Sigmoid colon (tissue), 7 donors: ENCODE results near the gene NLGN1. TPM values are rescaled to one million over a fixed set of nuclear protein-coding genes. Genes with fewer than 3 reads are reported as not detected.
"Not testable (repeated sequence)": the region's sequence is repeated elsewhere in the genome, so short reads cannot be mapped to it uniquely, and the experiment has no call there.

ENCODE experiments used
- DNase-seq: peaks from one replicate; pipeline ENCODE4 v3.0.0-alpha.2; 2019
- H3K27ac ChIP-seq, 4 donors: fragments of 200-600 bp; sonication (generic); one replicate each; pipeline ENCODE4 v1.5.1; 2016 to 2019; ENCODE audit warnings: mild to moderate bottlenecking in 1 of 4
- H3K27me3 ChIP-seq, 3 donors: fragments of 200-600 bp; sonication (generic); one replicate each; pipeline ENCODE4 v1.5.1; 2019; ENCODE audit warnings: mild to moderate bottlenecking in 1 of 3
- H3K36me3 ChIP-seq, 4 donors: fragments of 200-600 bp; sonication (generic); one replicate each; pipeline ENCODE4 v1.5.1; 2016 to 2019
- H3K4me1 ChIP-seq, 4 donors: fragments of 200-600 bp; sonication (generic); one replicate each; pipeline ENCODE4 v1.5.1; 2017 to 2019
- H3K4me3 ChIP-seq, 4 donors: fragments of 200-600 bp; sonication (generic); one replicate each; pipeline ENCODE4 v1.5.1; 2017 to 2019; ENCODE audit warnings: mild to moderate bottlenecking in 2 of 4, moderate library complexity in 1 of 4
- H3K9me3 ChIP-seq, 4 donors: fragments of 200-600 bp in 3 of 4; sonication (generic) in 3 of 4; one replicate each; pipeline versions ENCODE4 v1.5.1 to v1.6.1; 2013 to 2019
- CTCF ChIP-seq, 4 experiments: fragments of 450-650 bp in 3 of 4; fragments of 200-600 bp in 1 of 4; IDR thresholded peaks; one replicate each; pipeline ENCODE4 v1.5.1; 2016 to 2019; ENCODE audit warnings: antibody characterized with exemption in 4 of 4, mild to moderate bottlenecking in 3 of 4, moderate library complexity in 2 of 4
- EP300 ChIP-seq, 4 donors: sonication (generic); formaldehyde crosslinking; IDR thresholded peaks; one replicate each; pipeline ENCODE4 v1.6.1; 2017; ENCODE audit warnings: antibody characterized with exemption in 4 of 4
- POLR2A ChIP-seq, 2 donors: fragments of 450-650 bp; IDR thresholded peaks; one replicate each; pipeline ENCODE4 v1.6.1; 2016; ENCODE audit warnings: antibody characterized with exemption in 2 of 2, mild to moderate bottlenecking in 2 of 2, moderate library complexity in 2 of 2
- POLR2AphosphoS5 ChIP-seq, 4 donors: sonication (generic); formaldehyde crosslinking; IDR thresholded peaks; one replicate each; pipeline ENCODE4 v1.6.1; 2017; ENCODE audit warnings: antibody characterized with exemption in 4 of 4
- WGBS, 2 donors: extraction: QIAGEN DNeasy Blood & Tissue Kit; methylation state at CpG; one replicate each; pipeline ENCODE4 v1.1.7; 2013; 5-methylcytosine and 5-hydroxymethylcytosine counted together
- intact Hi-C: fragments of 100-400 bp; cut with DNase I; formaldehyde crosslinking; loops from one replicate; pipeline ENCODE4 v1.15.1; 2023
- polyA plus RNA-seq, 3 donors: library from polyadenylated mRNA; stranded (reverse); fragments of 200-250 nt; gene quantifications; one replicate each; pipeline ENCODE4 v1.2.3, GENCODE V29; 2013
- total RNA-seq, 4 donors: library from RNA; depleted of rRNA; stranded (reverse); fragments of >200 nt; gene quantifications; one replicate each; pipeline ENCODE4 v1.1.0, GENCODE V29; 2016
- donor health status: healthy with polysubstance abuse.
- donor health status: Bipolar disorder and iron deficiency.
- donor health status: healthy.

NLGN1 gene
- total and polyA plus RNA-seq, 7 donors = under 0.01 to 33.5 (median 28.3) TPM; not detected in 1

- DNase-seq = no peak
- no peaks in the 10 kb centered on the region for H3K4me1 ChIP-seq
- H3K27me3 ChIP-seq = no peaks in the 10 kb centered on the region
- intact Hi-C loops = no loop called here
- peaks cover 0 to 4% (median 0%) of the 10 kb centered on the region in 4 donors for H3K9me3 ChIP-seq
- no peaks in the 10 kb centered on the region for H3K36me3 ChIP-seq
- no peak overlapping the region for H3K4me3 ChIP-seq
- no peak overlapping the region for H3K27ac ChIP-seq
- TF ChIP-seq CTCF (IDR thresholded peaks at IDR 0.05) (no peak), POLR2AphosphoS5 (IDR thresholded peaks at IDR 0.05) (no peak), POLR2A (IDR thresholded peaks at IDR 0.05) (no peak), EP300 (IDR thresholded peaks at IDR 0.05) (no peak)
- 71 to 81% methylated on average over 1 of the region's 1 CpG for WGBS, 2 donors
These were observed 134.1 kb downstream of the NLGN1 start for GRCh38 chr3:173531602-173532001.

GRCh38 chr3:173538410-173538809 lies 140.9 kb downstream of the NLGN1 start:
- no peaks in the 10 kb centered on the region for H3K27me3 ChIP-seq
- 94 to 96% methylated on average over 5 of the region's 5 CpGs for WGBS, 2 donors
- no peak for TF ChIP-seq CTCF (IDR thresholded peaks at IDR 0.05)
- no peak for TF ChIP-seq POLR2AphosphoS5 (IDR thresholded peaks at IDR 0.05)
- TF ChIP-seq POLR2A (IDR thresholded peaks at IDR 0.05) = no peak
- no peak for TF ChIP-seq EP300 (IDR thresholded peaks at IDR 0.05)
- no peak overlapping the region for H3K27ac ChIP-seq
- H3K9me3 ChIP-seq = no peaks in the 10 kb centered on the region
- H3K4me3 ChIP-seq = no peak overlapping the region
- intact Hi-C loops = no loop called here
- DNase-seq = no peak
- H3K36me3 ChIP-seq = no peaks in the 10 kb centered on the region
- H3K4me1 ChIP-seq = no peaks in the 10 kb centered on the region

- not testable (repeated sequence) for H3K36me3 ChIP-seq, H3K9me3 ChIP-seq, H3K27ac ChIP-seq, H3K27me3 ChIP-seq, DNase-seq, H3K4me1 ChIP-seq, H3K4me3 ChIP-seq
- 89 to 90% methylated on average over 2 of the region's 2 CpGs for WGBS, 2 donors
- intact Hi-C loops = loop anchor here (5.0 kb wide), 1 partner anchor 133 kb away; no protein-coding TSS in a partner anchor
These were observed 148.0 kb downstream of the NLGN1 start for GRCh38 chr3:173545590-173545989.

- no peak overlapping the region for H3K27ac ChIP-seq
- WGBS, 2 donors = 87 to 94% methylated on average over 6 of the region's 6 CpGs
- no peak for DNase-seq
- intact Hi-C loops = loop anchor here (5.0 kb wide), 1 partner anchor 135 kb away; no protein-coding TSS in a partner anchor
- H3K36me3 ChIP-seq = no peaks in the 10 kb centered on the region
- TF ChIP-seq POLR2AphosphoS5 (IDR thresholded peaks at IDR 0.05) (no peak), EP300 (IDR thresholded peaks at IDR 0.05) (no peak), CTCF (IDR thresholded peaks at IDR 0.05) (no peak), POLR2A (IDR thresholded peaks at IDR 0.05) (no peak)
- no peaks in the 10 kb centered on the region for H3K4me1 ChIP-seq
- H3K27me3 ChIP-seq = no peaks in the 10 kb centered on the region
- H3K4me3 ChIP-seq = no peak overlapping the region
- no peaks in the 10 kb centered on the region for H3K9me3 ChIP-seq
These were observed 149.5 kb downstream of the NLGN1 start for GRCh38 chr3:173547070-173547469.

- H3K4me3 ChIP-seq = peak overlapping the region in 1 of 4 donors; percentile 13
- WGBS, 2 donors = 15 to 43% methylated on average over 2 of the region's 2 CpGs
- no peak for DNase-seq
- no peaks in the 10 kb centered on the region for H3K36me3 ChIP-seq
- intact Hi-C loops = loop anchor here (5.0 kb wide), 1 partner anchor 136 kb away; no protein-coding TSS in a partner anchor
- no peak for TF ChIP-seq CTCF (IDR thresholded peaks at IDR 0.05)
- no peak for TF ChIP-seq EP300 (IDR thresholded peaks at IDR 0.05)
- no peak for TF ChIP-seq POLR2AphosphoS5 (IDR thresholded peaks at IDR 0.05)
- TF ChIP-seq POLR2A (IDR thresholded peaks at IDR 0.05) = no peak
- H3K9me3 ChIP-seq = no peaks in the 10 kb centered on the region
- H3K27me3 ChIP-seq = no peaks in the 10 kb centered on the region
- H3K4me1 ChIP-seq = peaks cover 0 to 10% (median under 1%) of the 10 kb centered on the region in 4 donors
- H3K27ac ChIP-seq = peak overlapping the region in 1 of 4 donors; percentile 40
These were observed 150.7 kb downstream of the NLGN1 start for GRCh38 chr3:173548261-173548660.
